ENCODE data around the gene BHLHE40.
"Not testable (repeated sequence)": the region's sequence is repeated elsewhere in the genome, so short reads cannot be mapped to it uniquely, and the experiment has no call there.

Gene BHLHE40

GRCh38 chr3:4979428-4980228 lies at the start of gene BHLHE40:
BHLHE40 (plus strand) TSS chr3:4979437; CDS start chr3:4979719, 282 bp downstream.
- FAIRE-seq = no peak

DNA sequence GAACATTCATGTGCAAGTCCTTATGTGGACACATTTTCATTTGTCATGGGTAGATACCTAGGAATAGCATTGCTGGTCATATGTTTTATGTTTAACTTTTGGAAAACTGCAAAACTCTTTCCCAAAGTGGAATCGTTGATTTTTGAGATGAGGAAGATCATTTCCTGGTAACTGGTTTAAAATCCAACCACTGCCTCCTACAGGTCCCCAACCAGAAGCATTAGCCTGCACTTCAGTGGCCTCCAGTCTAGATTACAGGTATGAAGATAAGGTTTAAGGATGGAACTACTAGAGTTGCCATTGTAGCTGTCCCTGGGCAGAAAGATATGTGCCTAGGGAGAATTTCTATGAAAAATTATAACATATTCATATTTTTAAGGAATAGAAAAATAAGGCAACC lies 48.7 kb upstream of the BHLHE40 start:
- no peak for FAIRE-seq

GRCh38 chr3:4934050-4934449 lies 45.2 kb upstream of the BHLHE40 start:
- no peak for FAIRE-seq

DNA sequence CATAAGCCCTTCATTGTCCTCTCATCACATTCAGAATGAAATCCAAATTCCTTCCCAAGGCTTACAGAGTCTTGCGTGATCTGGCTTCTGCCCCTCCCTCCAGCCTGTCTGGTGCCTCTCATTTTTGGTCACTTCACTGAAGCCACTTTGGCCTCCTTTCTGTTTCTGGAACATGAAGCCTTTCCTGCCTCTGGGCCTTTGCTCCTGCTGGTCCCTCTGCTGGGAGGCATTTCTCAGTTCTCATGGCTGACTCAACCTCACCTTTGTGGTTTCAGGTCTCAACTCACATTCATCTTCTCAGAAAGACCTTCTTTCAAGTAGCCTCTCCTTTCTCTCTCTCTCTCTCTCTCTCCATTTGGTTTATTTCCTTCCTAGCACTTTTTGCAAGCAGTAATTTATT lies 43.9 kb upstream of the BHLHE40 start:
- no peak for FAIRE-seq

DNA sequence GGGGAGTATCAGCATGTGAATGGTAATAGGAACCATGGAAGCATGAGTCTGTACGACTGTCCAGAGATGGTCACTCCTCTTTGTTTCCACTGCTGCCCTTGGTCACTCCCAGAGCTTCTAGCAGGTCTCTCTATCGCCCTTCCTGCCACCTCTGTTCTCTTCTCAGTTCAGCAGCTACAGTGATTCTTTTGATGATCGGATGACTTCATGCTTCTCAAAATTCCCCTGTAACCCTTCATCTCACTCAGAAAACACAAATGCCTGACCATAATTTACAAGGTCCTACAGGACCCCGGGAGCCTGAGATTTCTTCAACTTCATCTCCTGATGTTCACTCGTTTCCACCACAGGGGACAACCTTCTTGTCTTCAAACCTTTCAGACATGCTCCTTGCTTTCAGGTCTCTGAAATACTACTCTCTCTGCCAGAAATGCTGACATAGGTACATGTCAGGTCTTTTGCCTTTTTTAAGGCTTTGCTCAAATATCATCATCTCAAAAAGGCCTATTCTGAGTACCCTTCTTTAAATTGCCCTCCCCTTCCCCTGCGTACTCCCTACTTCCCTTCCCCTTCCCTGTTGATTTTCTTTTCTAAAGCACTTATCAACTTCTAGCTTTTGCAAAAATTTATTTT lies 42.1 kb upstream of the BHLHE40 start:
- no peak for FAIRE-seq

GRCh38 chr3:4938281-4938982 lies 40.8 kb upstream of the BHLHE40 start:
- no peak for FAIRE-seq

DNA sequence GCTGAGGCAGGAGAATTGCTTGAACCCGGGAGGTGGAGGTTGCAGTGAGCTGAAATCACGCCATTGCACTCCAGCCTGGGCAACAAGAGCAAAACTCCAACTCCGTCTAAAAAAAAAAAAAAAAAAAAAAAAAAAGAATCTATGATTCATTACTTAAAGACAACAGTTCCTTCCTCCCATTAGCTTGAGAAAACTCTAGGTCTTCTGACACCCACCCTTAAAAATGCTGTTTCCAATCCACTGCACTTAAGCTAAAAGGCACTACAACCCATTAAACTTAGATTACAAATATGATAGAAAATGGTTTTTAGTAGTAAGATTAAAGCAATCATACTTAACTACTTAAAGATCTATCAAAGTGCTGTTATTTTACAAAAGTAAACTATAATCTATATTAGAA lies 40.0 kb upstream of the BHLHE40 start:
- no peak for FAIRE-seq

GRCh38 chr3:4940985-4941384 lies 38.3 kb upstream of the BHLHE40 start:
- FAIRE-seq = no peak

DNA sequence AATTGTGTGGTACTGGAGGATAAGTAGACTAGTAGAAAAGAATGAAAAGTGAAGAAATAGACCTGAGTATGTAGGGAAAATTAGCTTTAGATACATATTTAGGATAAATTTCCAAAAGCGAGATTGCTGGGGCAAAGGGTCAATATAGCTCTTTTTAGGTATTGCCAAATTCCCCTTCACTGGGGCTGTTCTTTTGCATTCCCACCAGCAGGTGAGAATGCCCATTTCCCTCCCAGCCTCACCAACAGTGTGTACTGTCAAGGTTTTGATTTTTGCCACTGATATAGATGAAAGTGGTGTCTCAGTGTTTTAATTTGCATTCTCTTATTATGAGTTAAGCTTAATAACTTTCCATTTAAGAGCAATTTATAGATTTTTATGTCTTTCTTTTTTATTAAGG lies 35.7 kb upstream of the BHLHE40 start:
- no peak for FAIRE-seq

GRCh38 chr3:4945324-4945723 lies 33.9 kb upstream of the BHLHE40 start:
- FAIRE-seq = no peak

DNA sequence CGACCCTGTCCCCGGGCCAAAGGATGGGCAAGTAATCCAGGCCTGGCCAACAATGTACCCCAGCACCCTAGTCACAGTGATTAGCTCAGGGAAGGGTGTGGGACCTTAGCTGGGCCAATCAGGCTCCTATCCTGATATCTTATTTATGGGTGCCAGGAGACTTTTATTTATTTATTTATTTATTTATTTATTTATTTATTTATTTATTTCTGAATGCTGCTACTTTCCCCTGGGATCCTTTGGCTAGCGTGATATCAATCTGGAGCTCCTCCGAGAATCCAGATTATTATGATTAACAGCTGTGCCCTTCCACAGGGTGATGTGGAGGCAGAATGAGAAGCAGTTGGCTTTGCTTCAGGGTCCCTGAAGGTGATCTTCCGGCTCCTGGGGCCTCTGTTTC lies 32.2 kb upstream of the BHLHE40 start:
- no peak for FAIRE-seq

GRCh38 chr3:4948395-4948794 lies 30.8 kb upstream of the BHLHE40 start:
- FAIRE-seq = no peak

DNA sequence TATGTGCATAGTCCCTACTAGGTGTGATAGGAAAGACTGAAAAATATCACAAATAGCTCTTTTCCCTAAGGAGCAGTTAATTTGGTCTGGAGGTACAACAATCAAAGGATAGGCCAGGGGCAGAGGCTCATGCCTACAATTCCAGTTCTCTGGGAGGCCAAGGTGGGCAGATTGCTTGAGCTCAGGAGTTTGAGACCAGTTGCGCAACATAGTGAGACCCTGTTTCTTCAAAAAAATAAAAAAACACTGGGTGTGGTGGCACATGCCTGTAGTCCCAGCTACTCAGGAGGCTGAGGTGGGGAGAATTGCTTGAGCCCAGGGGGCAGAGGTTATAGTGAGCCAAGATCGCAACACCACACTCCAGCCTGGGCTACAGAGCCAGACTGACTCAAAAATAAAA lies 30.2 kb upstream of the BHLHE40 start:
- no peak for FAIRE-seq

DNA sequence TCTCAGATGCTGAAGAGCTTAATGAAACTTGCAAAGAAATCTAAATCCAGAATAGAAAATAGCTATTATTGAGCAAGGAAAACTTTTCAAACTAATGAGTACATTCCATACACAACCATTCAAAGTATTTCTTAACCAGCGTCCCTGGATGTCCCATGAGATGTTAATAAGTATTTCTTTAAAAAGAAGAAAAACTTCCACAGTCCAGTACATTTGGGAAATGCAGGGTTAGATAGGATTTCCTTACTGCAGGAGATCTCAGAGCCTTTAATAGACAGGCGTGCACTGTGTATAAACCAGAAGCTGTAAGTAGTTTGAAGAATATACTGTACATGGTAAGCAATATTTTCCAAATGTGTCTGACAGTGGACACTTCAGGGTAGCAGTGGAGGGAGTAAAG lies 29.6 kb upstream of the BHLHE40 start:
- no peak for FAIRE-seq

DNA sequence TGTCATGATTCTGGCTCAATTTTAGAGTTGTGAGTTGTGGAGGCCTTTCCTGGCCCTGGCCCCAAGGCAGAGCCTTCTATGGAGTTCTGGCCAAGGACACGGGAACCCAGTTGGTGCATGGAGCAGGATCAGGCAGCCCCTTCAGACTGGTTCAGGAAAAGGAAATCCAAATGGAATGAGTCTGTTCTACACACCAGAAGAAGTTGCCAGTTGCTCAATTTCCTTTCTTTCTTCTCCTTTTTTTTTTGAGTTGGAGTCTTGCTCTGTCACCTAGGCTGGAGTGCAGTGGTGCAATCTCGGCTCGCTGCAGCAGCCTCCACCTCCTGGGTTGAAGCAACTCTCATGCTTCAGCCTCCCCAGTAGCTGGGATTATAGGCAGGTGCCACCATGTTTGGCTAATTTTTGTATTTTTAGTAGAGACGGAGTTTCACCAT lies 28.9 kb upstream of the BHLHE40 start:
- no peak for FAIRE-seq

GRCh38 chr3:4950948-4951347 lies 28.3 kb upstream of the BHLHE40 start:
- FAIRE-seq = no peak

DNA sequence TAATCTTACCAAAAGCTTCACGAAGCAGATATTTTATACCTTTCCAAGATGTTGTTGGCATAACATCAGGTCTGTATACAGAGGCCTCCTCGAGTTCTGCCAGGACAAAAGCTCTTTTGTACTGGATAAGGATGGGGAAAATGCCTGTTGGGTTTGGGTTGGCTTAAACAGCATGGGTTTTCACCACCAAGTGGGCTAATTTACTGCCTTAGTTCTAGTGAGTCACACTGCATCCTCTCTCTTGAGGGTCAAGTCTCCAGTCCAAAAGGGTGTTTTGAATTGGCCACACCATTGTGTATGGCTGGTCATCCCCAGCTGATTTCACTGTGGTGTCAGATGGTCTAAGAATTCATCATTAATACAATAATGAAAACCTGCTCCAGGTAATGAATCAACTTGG lies 26.1 kb upstream of the BHLHE40 start:
- FAIRE-seq = no peak

DNA sequence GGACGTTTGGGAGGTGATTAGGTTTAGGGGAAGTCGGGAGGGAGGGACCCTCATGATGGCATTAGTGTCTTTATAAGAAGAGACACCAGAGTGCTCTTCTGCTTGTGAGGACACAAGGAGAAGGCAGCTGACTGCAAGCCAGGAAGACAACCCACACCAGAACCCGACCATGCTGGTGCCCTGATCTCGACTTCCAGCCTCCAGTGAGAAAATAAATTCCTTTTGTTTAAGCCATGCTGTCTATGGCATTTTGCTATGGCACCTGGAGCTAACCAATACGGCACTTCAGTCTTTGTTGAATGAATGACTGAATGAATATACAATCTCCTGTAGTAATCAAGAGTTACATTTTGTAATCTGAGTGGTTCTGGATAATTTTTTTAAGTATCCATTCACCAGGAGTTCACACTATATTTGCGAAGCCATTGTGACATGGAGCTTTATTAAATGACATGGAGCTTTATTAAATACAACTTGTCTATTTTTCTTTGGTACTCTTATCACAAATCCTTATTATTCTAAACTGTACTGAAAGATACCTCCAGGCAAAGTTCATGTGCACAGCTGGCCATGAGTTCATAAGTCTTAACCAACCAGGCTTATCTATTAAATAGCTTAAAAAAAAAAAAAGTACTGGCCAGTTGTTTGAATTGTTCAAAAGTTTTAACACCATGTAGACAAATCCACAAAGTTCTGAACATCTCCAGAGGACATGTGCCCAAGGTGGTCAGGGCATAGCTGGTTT lies 24.8 kb upstream of the BHLHE40 start:
- FAIRE-seq = no peak

DNA sequence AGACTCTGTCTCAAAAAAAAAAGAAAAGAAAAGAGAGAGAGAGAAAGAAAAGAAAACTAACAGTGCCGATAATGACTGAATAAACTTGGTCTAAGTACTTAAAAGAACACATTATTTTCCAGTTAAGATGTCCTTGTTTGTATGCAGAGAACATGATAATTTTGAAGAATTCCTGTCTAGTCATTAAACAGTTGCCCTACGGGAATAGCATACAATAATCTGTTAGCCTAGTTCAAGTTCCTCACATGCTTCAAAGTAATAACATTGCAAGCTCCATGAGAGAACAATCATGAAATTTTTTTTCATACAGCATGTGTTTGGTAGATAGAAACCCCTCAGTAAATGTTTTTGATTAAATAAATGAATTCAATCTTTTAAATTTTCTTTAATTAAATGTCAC lies 23.1 kb upstream of the BHLHE40 start:
- no peak for FAIRE-seq

- no peak for FAIRE-seq
Observed at GRCh38 chr3:4956738-4957137, 22.5 kb upstream of the BHLHE40 start.

GRCh38 chr3:4957978-4958377 lies 21.3 kb upstream of the BHLHE40 start:
- no peak for FAIRE-seq

DNA sequence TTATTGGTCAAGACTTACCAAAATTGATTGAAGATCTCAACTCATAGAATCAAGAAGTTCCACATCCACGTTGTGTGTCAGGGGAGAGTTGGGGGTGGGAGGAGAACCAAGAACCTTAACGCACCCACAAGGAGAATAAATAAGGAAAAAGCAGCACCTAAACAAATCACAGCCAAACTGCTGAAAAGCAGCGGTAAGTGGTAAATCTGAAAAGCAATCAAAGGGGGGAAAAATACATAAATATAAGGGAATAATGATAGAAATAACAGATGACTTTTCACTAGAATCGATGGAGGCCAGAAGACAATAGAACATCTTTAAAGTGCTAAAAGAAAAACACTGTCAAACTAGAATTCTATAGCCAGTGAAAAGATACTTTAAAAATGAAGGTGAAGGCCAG lies 20.1 kb upstream of the BHLHE40 start:
- FAIRE-seq = no peak

DNA sequence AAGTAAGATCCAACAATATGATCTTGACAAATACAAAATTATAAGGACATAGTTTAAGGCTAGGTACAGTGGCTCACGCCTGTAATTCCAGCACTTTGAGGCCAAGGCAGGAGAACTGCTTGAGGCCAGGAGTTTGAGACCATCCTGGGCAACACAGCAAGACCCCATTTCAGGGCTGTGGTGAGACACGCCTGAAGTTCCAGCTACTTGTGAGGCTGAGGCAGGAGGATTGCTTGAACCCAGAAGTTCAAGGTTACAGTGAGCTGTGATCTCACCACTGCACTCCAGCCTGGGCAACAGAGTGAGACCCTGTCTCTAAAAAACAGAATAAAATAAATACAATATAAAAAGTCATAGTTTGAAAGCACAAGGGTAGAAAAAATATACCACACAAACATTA lies 17.4 kb upstream of the BHLHE40 start:
- FAIRE-seq = not testable (repeated sequence)

Data from islet of Langerhans (tissue), 1 donor.